Chondrocyte (in vitro differentiated cells): ENCODE data around the gene MARCO. TPM values are rescaled to one million over a fixed set of nuclear protein-coding genes. Genes with fewer than 3 reads are reported as not detected.

Source experiments
- DNase-seq: peaks from one replicate; pipeline ENCODE4 v3.0.0; 2021; ENCODE audit warnings: mixed read lengths, low spot score
- H3K27ac Mint-ChIP-seq: one replicate; pipeline ENCODE4 v1.8.0; 2021; ENCODE audit warnings: mild to moderate bottlenecking, moderate library complexity, mixed read lengths; ENCODE audit not compliant: unreplicated experiment
- H3K27me3 Mint-ChIP-seq: 2 replicates; pipeline ENCODE4 v1.8.0; 2021; ENCODE audit warnings: low read depth, mixed read lengths
- H3K36me3 Mint-ChIP-seq: 2 replicates; pipeline ENCODE4 v1.8.0; 2021; ENCODE audit warnings: low read depth, mixed read lengths
- H3K4me1 Mint-ChIP-seq: 2 replicates; pipeline ENCODE4 v1.8.0; 2021; ENCODE audit warnings: low read depth, mild to moderate bottlenecking, mixed read lengths
- H3K4me3 Mint-ChIP-seq: one replicate; pipeline ENCODE4 v1.8.0; 2021; ENCODE audit warnings: mild to moderate bottlenecking, moderate library complexity, mixed read lengths; ENCODE audit not compliant: unreplicated experiment
- H3K9me3 Mint-ChIP-seq: 2 replicates; pipeline ENCODE4 v1.8.0; 2021; ENCODE audit warnings: low read depth, mixed read lengths
- CTCF ChIP-seq: fragments of 200-600 bp; sonication (generic); IDR thresholded peaks from 2 replicates; pipeline ENCODE4 v1.5.0; 2021; ENCODE audit warnings: antibody characterized with exemption, mild to moderate bottlenecking, moderate library complexity
- total RNA-seq: library from RNA; stranded (reverse); gene quantifications from 3 replicates; pipeline ENCODE4 v1.2.1, GENCODE V29; 2021

Gene MARCO
- total RNA-seq, 1 donor from 2014 or later, result not detected

DNA sequence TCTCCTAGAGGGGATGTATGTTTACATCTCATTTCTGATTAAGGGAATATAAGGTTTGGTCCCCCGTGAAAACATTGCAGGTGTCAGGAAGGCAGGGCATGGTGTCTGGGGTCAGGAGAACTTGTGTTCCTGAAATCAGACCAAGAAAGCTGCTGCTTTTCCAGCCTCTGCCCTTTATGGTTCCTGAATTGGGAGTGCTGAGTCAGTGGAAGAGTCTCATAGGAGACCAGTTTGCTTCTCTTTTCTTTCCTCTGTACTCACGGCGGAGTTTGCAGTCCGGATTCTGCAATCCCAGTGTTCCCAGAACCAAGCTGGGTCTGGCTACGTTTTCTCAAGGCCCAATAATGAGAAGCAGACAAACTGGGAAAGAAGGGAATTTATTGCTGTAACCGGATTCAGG is 5.1 kb upstream of the MARCO start:
- DNase-seq, result no peak
- Mint-ChIP-seq H3K4me3 (no peak overlapping the region), H3K27me3 (peaks cover 4% of the 10 kb centered on the region), H3K36me3 (no peaks in the 10 kb centered on the region), H3K9me3 (peaks cover 10% of the 10 kb centered on the region), H3K27ac (no peak overlapping the region), H3K4me1 (no peaks in the 10 kb centered on the region)
- no peak for TF ChIP-seq CTCF

DNA sequence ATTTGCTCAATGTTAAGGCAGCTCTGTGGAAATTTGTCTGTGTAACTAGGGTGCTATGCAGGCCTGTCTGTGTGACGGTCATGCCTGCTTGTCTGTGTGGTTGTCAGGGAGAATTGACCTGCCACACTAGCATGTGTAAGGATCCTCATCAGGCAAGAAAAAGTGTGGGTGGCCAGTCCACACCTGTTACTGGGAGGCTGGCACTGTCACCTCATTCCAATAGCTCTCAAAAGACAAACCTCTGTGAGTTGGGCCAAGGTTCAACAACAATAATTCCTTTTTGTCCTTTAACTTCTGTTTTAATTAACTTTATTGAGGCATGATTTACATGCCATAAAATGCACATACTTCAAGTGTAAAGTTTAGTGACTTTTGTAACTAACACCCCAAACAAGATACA is 4.2 kb upstream of the MARCO start:
- no peak for DNase-seq
- Mint-ChIP-seq H3K4me3 (no peak overlapping the region), H3K36me3 (no peaks in the 10 kb centered on the region), H3K27ac (no peak overlapping the region), H3K9me3 (peaks cover 8% of the 10 kb centered on the region), H3K4me1 (no peaks in the 10 kb centered on the region), H3K27me3 (peaks cover 4% of the 10 kb centered on the region)
- no peak for TF ChIP-seq CTCF

DNA sequence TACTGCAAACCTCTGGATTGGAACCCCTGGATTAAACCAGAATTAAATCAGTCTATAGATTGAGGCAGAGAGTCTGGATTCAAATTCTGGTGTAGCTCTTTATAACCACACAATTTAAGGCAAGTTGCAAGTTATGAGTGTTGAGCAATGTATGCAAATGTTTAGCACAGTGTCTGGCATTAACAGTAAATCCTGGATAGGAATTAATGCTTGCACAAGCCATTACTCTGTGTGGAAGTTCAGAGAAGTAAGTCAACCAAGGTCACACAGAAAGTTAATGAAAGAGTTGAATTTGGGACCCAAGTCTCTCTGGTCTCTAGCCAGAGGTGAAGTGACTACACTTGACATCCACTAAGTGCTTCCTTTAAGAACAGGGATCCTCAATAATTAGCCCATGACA is 2.0 kb upstream of the MARCO start:
- no peak for TF ChIP-seq CTCF
- H3K27ac Mint-ChIP-seq, result no peak overlapping the region
- H3K4me1 Mint-ChIP-seq, result no peaks in the 10 kb centered on the region
- peaks cover 9% of the 10 kb centered on the region for H3K27me3 Mint-ChIP-seq
- no peak overlapping the region for H3K4me3 Mint-ChIP-seq
- H3K9me3 Mint-ChIP-seq, result no peaks in the 10 kb centered on the region
- no peaks in the 10 kb centered on the region for H3K36me3 Mint-ChIP-seq
- DNase-seq, result no peak

DNA sequence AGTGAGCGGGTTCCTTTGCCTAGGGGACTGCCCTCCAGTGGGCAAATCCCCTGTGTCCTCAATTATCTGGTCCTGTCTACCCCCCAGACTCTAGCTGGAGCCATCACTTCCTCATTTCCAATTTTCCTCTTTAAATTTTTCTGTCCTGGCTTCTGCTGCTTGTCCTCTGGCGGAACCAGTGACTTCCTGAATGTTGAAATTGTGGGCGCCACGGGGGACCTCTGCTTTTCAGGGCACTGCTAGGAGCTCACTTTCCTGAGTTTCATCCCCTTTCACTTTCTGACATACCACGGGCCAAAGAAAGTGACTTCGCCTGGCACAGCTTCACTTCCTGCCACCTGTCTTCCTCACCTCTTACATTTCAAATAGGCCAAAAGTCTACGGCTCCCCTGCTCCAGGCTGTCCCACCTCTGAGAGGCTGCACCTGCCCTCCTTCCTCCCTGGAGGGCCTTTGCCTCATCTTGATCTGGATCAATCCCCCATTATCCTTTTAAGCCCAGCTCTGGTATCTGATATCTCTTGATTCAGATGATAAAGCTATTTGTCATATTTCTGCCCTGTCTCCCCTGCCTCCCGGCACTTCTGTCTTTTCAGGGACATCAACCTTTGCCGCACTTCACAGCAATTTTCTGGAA is 1.4 kb upstream of the MARCO start:
- H3K9me3 Mint-ChIP-seq, result no peaks in the 10 kb centered on the region
- H3K36me3 Mint-ChIP-seq, result no peaks in the 10 kb centered on the region
- peaks cover 9% of the 10 kb centered on the region for H3K27me3 Mint-ChIP-seq
- H3K4me1 Mint-ChIP-seq, result no peaks in the 10 kb centered on the region
- TF ChIP-seq CTCF, result no peak
- DNase-seq, result no peak
- no peak overlapping the region for H3K27ac Mint-ChIP-seq
- no peak overlapping the region for H3K4me3 Mint-ChIP-seq

GRCh38 chr2:118943286-118943685 is 1.3 kb downstream of the MARCO start:
- H3K4me1 Mint-ChIP-seq, result no peaks in the 10 kb centered on the region
- no peak overlapping the region for H3K4me3 Mint-ChIP-seq
- TF ChIP-seq CTCF, result no peak
- no peak for DNase-seq
- peaks cover 9% of the 10 kb centered on the region for H3K27me3 Mint-ChIP-seq
- no peak overlapping the region for H3K27ac Mint-ChIP-seq
- H3K36me3 Mint-ChIP-seq, result no peaks in the 10 kb centered on the region
- no peaks in the 10 kb centered on the region for H3K9me3 Mint-ChIP-seq
